HG03175 (cell line): ENCODE results near the gene LEF1.

Experiments
- ATAC-seq: cut with Tn5 transposase; IDR thresholded peaks from one replicate; pipeline ENCODE4 v1.9.1; 2021; ENCODE audit warnings: mild to moderate bottlenecking, moderate library complexity; ENCODE audit not compliant: unreplicated experiment

The LEF1 gene

DNA sequence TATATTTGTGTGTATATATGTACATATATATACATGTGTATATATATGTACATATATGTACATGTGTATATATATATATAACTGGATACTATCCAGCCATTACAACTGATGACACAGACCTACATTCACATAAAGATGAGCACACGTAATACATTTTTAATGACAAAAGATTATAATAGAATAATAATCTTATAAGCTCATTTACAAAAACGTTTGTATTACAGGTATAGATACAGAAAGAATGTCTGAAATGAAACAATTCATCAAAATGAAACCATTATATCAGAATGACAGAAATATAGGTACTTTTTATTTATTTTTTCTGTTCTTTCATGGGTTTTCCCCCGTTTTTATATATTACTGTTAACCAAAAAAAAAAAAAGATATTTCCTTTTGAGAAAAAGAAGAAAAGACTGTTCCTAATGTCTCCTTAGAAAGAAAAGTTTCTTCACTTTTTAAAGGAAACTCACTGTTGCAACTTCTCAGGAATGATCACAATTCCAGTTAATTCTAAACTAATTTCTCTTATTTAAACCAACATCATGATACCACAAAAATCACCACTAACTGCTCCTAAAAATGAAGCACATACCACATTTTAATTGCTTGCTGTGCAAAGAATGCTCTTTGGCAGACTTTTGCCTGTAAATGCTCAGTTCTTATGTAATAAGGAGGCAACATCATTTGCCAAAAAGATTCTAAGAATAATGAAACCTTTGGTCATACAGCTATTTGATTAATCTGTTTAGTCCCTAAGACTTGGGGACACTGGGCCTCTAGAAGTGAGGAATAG is 18.9 kb downstream of the LEF1 start:
- no peak for ATAC-seq

DNA sequence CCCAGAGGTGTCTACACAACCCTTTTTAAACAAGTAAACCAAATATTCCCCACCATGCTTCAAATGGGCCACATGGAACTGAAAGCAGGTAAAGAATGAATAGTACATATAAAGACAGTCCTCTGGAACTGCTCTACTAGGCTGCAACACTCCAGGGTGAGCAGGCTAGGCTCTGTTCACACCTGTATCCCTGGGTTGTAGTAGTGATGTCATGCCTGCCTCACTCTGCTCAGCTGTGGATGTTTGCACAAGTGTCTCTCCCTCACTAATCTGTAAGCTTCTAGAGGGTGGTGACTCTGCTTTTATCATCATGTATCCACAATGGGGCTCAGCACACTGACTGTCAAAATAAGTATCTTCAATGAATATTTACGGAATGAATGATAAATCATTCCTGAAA is 20.4 kb downstream of the LEF1 start:
- no peak for ATAC-seq

DNA sequence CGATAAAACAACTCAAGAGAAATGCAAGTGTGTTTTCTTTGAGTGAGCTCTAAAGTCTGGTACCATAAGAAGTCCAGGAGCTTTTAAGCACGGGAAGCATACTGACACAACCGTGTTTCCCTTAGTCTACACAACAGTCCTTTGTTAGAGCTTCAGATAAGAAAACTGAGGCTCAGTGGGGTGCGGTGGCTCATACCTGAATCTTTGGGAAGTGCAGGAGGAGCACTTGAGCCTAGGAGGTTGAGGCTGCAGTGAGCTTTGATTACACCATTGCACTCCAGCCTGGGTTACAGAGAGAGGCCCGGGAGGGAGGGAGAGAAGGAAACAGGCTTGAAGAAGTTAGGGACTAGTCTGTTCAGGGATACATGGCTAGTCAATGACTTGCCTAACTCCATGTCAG is 21.9 kb downstream of the LEF1 start:
- ATAC-seq = no peak

DNA sequence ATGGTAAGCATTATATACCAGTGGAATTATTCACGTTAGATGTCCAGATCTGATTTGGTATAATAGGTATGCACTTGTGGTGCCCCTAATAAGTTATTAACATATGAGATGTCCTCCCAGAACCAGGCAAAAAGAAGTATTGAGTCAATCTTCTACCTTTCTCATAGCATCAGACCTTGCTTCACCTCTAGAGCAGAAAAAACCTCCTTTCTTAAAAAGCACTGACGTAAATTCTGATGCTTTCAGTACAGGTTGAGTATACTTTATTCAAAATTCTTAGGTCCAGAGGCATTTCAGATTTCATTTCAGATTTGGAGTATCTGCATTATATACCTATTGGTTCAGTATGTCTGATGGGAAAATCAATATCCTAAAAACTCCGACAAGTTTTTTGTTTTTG is 22.4 kb downstream of the LEF1 start:
- ATAC-seq = no peak

DNA sequence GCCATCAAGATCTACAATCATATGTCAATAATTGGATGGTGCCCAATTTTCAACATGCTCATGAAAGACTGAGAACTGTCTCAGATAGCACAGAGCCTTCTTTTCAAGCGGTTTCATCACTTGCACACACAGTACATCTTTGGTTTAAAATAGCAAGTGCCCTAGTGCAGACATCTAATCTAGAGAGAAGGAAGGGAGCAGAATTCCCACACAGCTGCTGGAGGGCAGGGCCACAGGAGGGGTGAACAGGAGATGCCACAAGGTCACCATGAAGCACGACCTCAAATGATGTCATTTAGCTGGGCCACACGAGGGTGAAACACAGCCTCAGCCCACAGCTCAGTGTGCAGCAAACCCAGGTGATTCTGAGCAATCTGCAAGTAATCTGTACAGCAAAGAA is 24.3 kb downstream of the LEF1 start:
- no peak for ATAC-seq

DNA sequence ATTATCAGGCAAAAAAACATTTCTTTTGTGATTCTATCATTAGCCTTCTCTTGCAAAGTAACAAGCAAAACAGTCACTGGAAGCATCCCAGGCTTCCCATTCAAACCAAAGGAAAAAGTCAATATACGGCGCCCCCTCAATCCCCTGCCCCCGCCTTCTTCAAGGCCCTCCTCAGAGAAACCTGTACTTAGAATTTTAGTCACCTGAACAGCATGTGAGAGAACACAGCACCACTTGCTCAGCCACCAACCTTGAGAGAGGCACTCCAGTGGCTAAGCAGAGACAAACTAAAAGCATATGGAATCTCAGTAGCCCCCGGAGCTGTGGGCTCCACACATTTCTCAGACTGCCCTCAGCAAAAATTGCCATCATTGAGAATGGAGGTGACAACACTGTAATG is 25.2 kb downstream of the LEF1 start:
- ATAC-seq = no peak

DNA sequence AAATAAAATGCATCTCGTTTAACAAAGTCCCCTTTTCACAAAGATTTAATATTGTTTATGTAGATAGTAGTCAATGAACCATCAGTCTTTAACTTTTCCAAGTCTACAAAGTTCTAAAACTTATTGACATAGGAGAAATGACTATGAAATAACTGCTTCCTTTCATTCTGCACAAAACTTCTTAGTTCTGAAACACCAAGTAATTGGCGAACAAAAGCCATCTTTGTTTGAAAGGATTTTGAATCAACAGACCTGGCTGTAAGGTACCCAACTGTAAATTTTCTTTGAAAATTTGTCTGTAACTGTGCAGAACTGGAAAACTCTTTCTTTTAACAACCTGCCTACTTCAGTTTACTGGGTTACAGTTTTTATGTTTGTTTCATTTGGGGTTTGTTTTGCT is 25.9 kb downstream of the LEF1 start:
- no peak for ATAC-seq

DNA sequence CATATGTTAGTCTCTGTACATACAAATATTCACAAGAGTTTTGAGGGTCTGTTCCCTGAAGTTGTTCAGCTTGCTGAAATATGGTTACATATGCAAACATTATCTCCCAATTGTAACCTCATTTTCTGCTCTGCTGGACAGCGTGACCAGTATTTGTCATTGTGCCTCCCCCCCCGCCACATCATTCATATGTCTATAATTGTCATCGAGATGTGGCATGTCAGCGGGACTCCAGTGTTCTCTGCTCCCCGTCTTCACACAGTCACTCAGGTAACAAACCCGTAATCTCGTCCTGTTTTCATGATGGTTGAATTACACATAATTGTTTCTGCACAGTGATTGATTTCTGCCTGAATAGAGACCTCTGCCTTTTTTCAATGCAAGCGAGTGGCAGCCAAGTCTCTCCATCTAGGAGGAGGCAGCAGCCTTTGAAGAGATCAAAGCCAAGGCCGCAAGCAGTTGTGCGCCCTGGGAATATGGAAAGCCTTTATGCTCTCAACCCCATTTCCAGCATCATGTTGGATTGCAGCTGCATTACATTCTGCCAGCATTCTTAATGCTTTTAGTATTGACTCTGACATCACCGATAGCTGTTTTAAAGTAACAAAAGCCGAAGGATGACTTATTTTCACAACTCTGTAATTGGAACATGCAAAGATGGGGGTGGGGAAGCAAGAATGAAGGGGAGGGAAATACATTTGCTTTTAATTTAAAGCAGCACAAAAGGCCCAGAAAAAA is 27.4 kb downstream of the LEF1 start:
- no peak for ATAC-seq

DNA sequence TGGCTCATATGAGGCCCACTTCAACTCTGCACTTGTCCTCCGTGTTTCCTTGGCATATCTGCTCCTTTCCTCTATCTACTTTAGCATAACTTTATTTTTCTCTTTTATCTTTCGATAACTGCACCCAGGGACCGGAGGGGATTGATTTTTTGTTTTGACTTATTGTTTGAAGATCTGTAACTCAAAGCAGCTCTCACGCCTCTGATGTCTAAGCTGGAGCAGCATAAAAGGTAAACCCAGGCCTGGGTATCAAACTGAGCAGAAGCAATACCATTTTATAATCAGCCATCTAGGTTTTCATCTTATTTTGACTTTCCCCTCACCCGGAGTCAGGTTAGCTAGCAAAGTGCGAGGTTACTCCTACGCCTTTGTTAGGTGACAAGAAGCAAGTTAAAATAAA is 28.4 kb downstream of the LEF1 start:
- no peak for ATAC-seq

DNA sequence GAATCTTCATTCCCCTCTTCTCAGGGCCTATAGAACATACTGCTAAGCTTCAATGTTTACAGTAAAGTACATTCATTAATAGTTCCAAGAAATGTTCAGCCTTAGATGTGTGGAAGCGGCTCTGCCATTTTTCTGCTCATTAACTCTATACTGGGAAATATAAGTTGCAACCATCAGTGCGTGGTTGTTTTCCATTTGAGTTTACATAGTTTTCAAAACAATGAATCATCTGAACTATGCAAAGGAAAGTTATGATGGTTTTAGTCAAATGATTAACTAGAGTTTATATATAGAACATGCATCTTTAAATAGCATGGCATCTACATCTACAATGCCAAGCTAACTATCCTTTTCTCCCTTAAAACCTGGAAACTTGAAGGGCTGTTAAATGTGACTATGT is 29.6 kb downstream of the LEF1 start:
- peak; percentile 68 for ATAC-seq

DNA sequence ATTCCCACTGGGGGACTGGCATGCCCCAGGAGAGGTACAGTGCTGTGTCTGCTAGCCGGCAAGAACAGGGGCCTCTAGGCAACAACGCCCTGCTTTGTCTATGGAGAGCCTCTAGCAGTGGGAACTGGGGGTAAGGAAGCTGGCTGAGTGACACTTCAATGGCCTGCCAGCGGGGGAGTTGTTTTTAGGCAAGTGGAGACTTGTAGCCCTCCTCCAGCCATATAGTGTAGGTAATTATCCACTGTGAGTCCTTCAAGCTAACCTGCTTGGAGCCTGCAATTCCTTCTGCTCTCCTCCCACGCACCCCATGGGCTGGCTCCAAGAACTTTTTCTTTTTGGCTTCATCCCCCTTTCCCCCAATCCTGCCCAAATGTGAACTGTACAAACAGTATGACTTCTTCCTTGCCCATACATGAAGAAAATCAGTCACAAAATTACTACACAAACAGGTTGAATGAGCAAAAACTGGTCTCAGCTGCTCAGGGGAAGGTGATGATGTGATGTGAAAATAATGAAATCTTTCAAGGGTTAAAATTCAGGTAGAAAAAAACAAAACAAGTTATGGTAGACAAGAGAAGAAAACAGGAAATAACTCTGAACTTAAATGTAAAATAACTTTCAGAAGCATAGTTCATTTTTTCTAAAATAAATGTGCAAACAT is 33.1 kb downstream of the LEF1 start:
- no peak for ATAC-seq

DNA sequence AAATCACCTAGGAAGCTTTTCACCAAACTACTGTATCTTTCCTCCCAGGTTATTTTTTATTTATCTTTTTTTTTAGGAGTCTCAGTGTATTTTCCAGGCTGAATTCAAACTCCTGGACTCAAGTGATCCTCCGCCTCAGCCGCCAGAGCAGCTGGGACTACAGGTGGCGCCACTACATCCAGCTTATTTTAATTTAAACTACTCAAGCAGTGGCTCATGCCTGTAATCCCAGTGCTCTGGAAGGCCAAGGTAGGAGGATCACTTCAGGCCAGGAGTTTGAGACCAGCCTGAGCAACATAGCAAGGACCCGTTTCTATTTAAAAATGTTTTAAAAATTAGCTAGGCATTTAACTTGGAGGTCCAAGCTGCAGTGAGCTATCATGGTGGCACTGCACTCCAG is 37.8 kb downstream of the LEF1 start:
- ATAC-seq = no peak

DNA sequence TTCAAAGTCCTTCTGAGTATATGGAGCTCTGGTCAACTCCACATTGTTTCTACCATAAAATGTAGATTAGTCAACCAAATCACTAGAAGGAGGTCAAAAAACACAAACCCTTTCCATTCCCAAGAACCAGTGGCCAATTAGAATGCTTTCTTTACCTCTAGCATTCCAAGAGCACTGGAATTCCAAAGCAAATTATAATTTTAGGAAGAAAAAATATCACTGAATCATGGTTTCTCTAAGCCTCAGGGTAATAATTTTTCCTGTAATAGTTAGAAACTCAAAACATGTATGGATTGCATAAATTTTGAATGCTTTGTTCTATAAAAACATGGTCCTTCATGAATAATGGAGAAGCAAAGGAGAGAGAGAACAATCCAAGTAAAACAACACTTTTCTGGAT is 39.5 kb downstream of the LEF1 start:
- no peak for ATAC-seq

DNA sequence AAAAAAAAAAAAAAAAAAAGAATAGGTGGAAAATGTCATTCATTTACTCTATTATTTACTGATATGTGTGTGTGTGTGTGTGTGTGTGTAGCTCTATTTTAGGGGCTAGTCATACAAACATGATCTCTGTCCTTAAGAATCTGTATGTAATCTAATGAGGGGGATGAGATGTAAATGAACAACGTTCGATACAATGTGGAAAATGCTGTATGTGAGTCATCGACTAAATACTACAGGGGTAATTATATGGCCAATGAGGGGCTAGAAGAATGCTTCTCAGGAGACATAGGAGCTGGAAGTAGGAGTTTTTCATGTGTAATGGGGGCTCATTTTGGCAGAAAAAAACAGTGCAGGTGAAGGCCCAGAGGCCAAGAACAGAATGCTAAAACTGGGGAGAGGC is 41.9 kb downstream of the LEF1 start:
- no peak for ATAC-seq

DNA sequence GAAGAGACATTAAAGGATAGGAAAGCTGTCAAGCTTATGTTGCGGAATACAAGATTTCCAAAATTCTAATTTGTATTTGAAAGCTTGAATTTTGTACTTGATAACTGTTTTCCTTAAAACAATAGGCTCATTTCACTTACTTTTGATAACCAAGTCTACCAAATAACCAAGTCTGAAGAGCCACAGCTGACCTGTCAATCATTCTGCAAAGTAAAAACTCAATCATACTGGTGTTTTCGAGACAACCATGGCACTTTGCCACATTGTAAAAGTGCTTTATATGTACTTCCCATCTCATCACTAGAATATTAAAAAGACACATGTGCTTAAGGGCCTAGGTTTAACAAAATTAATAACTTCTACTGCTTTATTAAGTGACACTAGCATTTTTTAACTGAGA is 47.9 kb downstream of the LEF1 start:
- no peak for ATAC-seq

DNA sequence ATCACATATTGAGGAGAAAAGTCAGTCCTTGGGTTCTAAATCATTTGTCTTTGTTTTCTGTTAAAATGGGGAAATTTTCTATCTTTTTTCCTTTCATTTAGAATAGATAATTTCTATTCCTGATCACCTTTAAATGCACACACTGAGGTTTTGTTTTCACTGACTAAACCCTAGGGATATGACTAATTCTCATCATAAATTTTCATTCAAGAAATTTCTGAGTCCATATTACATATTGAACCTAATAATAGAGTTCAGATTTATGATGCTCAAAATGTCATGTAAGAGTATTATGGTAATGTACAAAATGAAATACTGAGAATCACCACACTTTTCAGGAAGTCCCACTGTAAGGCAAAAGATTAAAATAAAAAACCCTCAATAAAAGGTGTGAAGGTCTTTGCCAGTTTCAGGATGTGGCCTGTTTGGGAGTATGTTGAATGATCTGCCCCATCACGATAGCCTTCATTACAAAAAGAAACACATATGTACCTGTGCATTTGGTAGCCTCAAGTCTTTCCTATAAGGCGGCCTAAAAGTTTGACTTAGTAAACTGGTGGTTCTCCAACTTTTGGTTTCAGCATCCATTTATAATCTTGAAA is 49.4 kb downstream of the LEF1 start:
- no peak for ATAC-seq

DNA sequence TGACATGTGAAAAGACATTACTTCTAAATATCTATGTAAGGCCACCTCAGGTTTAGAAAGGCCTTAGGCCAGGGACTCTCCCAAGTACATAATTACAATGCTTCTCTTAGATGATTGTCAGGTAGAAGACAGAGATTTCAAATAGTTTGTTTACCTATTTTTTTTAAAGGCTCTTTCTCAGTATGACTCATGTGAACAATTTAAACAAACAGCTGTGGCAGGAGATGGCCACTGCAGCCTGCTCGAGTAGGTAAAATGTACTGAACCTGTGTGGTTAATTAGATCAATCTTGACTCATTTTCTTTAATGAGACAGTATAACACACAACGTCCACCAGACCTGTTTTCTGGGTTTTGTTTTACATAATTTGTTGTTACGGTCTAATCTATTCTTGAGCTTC is 50.2 kb downstream of the LEF1 start:
- peak; percentile 86 for ATAC-seq

DNA sequence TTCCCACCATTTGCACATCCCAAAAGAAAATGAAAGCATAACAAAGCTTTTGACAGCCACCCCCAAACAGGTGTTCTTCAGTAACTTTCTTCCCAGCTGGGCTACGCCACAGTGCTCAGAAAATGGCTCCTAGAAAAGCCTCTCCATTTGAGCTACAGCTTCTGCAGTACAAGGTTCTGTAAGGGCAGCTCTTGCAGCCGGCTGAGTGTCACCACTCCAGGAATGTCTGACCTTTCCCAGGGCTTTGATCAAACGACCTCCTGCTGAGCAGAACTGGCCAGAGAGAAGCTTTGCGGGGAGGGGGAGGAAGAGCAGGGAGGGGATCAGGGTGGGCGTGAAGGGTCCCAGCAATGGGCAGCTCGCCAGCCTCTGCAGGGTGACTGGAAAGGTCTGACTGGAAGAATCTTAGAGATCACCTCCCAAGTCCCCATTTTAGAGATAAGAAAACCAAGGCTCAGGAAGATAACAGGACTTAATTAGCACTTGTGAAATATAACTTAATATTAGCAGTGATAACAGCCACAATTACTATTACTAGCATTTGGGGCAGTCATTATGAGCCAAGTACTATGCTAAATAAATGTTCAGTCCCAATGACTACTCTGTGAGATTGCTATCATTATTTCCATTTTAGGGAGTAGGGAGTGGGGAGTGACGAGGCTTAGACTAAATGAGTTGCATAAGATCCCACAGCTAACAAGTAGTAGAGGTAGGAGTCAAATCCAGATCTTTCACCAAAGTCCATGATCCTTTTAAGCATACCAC is 51.1 kb downstream of the LEF1 start:
- no peak for ATAC-seq

DNA sequence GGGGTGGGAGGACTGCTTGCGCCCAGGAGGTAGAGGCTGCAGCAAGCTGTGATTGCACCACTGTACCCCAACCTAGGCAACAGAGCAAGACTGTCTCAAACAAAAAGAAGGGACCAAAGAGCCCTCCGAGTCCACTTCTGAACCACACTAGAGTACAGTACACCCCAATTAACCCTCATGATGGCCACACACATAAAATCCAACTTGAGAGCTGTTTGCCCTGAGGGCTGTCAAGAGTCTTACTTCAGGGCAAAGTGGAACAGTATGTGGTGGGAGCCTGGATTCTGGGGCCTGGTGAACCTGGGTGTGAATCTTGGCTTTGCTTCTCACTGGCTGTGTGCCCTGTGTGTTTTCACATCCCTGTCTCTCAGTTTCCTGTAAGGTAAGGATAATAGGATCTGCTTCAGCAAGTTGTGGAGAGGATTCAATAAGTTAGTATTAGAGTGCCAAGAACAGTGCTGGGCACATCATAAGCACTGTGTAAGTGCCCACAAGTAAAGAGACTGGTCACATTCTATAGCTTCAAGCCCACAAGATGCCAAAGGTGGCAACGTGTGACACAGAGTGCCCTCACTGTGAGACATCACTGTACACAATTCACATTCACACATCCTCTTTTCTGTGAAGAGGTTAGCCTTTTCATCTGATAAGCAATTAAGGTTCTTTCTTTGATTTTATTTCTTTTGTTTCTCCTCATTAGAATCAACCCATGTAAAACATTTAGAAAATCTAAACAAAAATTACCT is 52.1 kb downstream of the LEF1 start:
- peak; percentile 46 for ATAC-seq

DNA sequence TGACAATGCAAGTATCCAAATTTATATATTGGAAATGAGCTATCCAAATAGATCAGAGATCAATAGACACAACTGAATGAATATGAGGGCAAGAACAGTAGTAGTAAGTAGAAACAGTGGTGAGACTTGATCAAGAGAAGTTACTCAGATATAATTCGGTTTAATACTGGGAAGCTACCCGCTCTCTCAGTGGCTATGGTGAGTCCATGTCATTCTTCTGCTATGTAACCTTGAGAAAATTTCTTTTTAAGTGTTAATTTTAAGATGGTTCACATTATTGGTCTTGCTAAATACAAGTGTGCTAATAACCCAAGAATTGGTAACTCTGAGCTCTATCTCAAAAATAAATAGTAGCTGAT is 53.6 kb downstream of the LEF1 start:
- ATAC-seq = no peak
